ENCODE results near the gene PARP4.

GRCh38 chr13:24497742-24498141 is 14.8 kb downstream of the PARP4 start:
- TF ChIP-seq REST (IDR thresholded peaks at IDR 0.05; ENCODE audit: low read depth) (no peak), TAF1 (IDR thresholded peaks at IDR 0.05; ENCODE audit: low read depth) (no peak), EGR1 (IDR thresholded peaks at IDR 0.05) (no peak), NFIC (IDR thresholded peaks at IDR 0.05) (no peak), TCF12 (IDR thresholded peaks at IDR 0.05; ENCODE audit: low read depth) (no peak), EP300 (IDR thresholded peaks at IDR 0.05; ENCODE audit: borderline replicate concordance) (no peak), CEBPB (IDR thresholded peaks at IDR 0.05) (no peak), RAD21 (IDR thresholded peaks at IDR 0.05; ENCODE audit: low read depth) (no peak), USF1 (IDR thresholded peaks at IDR 0.05) (no peak)
- TF ChIP-seq, protein P1, sequence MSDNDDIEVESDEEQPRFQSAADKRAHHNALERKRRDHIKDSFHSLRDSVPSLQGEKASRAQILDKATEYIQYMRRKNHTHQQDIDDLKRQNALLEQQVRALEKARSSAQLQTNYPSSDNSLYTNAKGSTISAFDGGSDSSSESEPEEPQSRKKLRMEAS (IDR thresholded peaks at IDR 0.05) = no peak

Data from Ishikawa (cell line).